A549 (cell line): ENCODE results near the gene POLR2J.
"Not testable (repeated sequence)": the region's sequence is repeated elsewhere in the genome, so short reads cannot be mapped to it uniquely, and the experiment has no call there.

ENCODE experiments used
- CTCF ChIP-seq: fragments of >200 bp; sonication (Bioruptor Twin); formaldehyde crosslinking; IDR thresholded peaks from 3 replicates; pipeline ENCODE4 v1.5.1; 2016
- EP300 ChIP-seq, 2 experiments: fragments of >200 bp; sonication (Bioruptor Twin); formaldehyde crosslinking; IDR thresholded peaks; 2 replicates in 1 of 2; 3 replicates in 1 of 2; pipeline ENCODE4 v1.6.1; 2016 to 2017

GRCh38 chr7:102484317-102484716, 5.6 kb upstream of the POLR2J start:
- not testable (repeated sequence) for TF ChIP-seq EP300 (IDR thresholded peaks at IDR 0.05); CTCF
